Stimulated activated CD4-positive, alpha-beta T cell treated with anti-CD3 and anti-CD28 coated beads, Interleukin-1b, Interleukin-23, amount 100 ng/mL, for 24 hours (primary cell): ENCODE measurements around the gene PMM2.
"Not testable (repeated sequence)": the region's sequence is repeated elsewhere in the genome, so short reads cannot be mapped to it uniquely, and the experiment has no call there.

Experiments
- DNase-seq, 4 experiments: peaks; one replicate each; pipeline ENCODE4 v3.0.0-alpha.2; 2020; ENCODE audit warnings: low read depth in 4 of 4, low spot score in 1 of 4

PMM2 gene

DNA sequence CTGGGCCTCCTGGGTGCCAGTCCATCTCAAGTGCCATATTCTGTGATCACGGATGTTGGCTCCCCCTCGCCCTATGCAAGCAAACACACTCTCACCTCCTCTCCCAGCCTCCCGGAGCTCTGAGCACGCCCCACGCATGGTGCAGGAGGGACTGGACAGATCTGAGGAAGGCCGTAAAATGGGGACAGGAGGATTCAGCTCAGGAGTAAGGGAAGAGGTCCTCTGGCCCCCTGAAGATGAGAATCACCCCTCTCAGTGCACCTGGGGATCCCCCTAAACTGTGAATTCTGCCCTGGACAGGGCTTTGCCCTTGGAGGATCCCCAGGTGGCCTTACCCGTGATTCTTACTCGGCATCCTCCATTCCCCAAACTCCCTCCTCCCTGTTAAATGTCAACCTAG is 15.8 kb upstream of the PMM2 start:
- DNase-seq = no peak

DNA sequence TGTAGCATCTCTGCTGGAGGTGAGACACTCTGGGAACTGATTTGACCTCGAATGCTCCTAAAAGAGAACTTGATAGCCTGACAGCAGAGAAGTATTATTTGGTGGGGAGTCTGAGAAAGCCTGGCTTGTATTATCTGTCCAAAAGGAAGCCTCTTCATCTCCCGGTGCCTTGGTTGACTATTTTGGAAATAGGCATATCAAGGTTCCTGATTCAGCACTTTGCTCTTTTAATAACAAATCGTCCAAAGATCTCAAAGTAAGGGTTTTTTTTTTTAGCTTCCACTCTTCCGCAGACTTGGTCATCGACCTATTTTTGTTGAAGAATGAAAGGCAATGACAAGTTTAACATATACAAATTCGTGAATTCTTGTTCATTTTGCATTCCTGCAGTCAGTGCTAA is 15.0 kb upstream of the PMM2 start:
- no peak for DNase-seq

DNA sequence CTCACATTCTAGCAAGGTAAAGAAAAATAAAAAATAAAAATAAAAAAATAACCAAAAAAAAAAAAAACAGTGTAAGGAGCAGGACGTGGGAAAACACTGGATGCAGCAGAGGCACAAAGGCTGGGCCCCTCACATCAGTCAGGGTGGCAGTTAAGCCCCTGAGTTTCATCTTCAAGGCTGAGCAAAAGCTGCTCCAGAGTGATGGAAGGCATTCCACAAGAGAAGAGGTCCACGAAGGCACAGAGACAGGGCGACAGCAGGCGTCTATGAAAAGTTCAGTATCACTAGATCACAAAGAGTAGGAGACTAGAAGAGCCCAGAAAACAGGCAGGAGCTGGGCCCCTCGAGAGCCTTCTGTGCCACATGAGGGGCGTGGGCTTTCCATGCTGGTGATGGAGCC is 12.2 kb upstream of the PMM2 start:
- DNase-seq = no peak

DNA sequence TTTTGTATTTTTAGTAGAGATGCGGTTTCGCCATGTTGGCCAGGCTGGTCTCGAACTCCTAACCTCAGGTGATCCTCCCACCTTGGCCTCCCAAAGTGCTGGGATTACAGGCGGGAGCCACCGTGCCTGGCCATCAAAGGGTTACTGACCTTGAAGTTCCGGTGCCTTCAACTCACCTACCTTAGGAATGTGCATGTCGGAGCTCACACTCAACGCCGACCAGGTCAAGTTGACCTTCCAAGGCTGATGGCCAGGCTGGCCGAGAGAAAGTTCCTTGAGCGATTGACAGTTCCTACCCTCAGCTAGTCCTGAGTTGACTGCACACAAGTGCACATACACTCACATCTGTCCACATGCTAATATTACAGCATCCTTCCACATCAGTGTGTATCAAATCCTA is 11.3 kb upstream of the PMM2 start:
- DNase-seq = not testable (repeated sequence)

DNA sequence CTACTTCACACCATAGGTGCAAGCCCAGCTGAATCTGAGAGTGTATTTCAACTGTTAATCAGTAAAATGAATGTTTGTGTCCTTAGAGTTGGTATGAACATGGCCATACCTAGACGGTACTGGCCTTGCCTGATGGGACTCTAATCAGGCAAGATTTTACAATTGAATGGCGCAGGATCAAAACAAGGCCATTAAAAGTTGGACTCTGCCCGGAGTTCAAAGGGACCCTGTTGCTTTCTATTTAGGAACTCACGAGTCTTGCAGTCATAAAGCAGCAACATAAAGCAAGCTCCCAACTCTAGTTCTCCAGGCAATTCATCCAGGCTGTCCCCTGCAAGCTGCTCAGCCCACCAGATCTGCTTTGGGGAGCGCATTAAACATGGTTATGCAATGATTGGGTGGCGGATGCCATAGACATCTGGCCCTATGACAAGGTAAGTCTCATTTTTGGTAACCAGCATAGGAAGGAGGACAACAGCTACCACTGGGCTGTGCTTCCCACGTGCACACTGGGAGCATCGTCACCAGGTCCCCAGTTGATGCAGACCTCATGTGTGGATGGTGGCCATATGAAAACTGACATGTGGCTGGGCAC is 9.0 kb upstream of the PMM2 start:
- no peak for DNase-seq

DNA sequence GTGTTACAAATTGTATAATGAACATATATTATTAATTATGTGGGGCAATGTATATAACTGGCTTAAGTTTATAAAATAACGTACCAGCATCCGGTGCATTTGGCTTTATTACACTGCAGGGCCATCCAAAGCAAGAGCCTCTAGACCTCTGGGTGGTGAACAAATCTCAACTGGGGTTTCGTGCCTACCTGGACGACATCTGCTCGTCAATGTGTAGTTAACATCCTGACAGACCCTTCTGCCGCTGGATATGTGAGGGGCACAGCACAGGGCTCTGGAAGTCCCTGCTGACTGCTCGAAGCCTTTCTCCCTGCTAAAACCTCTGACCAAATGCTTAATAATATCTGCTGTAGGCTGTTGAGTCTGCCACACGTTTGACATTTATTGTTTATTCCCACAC is 2.5 kb upstream of the PMM2 start:
- no peak for DNase-seq

DNA sequence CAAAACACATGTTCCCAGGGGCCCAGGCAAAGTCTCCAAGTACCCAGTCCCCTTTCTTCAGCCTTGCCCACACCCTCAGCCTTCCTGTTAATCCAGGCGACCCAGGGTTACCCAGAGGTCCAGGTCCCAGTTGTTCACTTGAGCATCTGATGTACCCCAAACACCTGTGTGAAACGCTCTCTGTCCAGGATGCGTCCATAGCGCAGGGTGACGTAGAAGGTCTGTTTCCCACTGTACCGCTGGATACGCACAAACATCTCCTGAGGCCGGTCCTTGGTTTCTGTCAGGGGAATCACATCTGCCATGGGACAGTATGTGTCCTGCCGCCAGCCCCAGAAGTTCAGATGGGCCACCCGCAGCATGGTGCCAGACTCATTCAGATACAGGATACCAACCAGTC is 1.8 kb upstream of the PMM2 start:
- no peak for DNase-seq

DNA sequence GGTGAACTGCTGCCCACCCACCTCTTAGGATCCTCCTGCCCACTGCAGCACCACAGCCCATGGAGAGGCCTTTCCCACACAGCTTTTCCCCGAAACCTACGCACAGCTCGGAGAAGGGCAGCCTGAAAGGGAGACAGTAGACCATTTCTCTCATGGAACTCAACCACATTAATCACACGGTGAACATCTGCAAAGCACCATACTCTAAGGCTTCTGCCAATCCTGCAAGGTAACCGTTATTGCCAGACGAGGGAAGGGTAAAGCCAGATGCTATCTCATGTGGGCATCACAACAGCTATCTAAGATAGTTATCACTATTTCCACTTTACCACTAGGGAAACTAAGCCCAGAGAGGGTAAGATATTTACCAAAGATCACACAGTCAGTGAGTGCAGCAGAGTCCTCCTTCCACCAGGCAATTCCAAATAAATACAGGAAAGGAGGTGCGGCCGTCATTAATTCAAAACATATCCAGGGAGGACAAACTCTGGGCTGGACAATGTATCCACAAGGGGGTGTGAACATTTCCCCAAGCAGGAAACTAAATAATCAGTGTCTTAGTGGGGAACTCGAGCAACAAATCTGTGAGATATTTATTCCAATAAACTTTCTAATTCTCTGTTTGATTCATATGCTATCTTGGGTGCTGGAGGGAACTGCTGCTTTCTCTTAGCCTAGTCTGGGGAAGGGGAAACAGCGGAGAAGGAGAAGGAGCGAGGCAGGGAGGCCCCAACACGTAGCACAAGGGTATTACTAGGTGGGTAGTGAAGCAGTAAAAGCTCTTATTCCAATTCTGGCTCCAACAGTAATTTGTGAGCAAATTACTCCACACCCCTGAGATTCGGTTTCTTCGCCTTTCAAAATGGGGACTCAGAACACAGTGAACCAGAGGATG is 923 bp upstream of the PMM2 start:
- DNase-seq = no peak

DNA sequence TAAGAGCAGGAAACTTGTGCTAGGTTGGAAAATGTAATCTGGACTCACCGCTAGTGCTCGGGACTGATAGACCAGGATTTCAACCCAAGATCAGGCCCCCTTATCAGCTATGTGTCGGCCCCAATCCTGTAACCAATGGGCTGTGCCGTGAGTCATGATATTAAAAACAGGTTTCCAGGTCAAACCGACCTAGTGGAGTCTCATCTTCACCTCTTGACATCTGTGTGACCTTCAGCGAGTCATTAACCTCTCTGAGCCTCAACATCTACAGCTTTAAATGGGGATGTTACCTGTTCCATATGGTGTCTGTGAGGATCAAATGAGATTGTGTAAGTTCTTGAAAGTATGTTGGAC is 512 bp downstream of the PMM2 start:
- DNase-seq = no peak

DNA sequence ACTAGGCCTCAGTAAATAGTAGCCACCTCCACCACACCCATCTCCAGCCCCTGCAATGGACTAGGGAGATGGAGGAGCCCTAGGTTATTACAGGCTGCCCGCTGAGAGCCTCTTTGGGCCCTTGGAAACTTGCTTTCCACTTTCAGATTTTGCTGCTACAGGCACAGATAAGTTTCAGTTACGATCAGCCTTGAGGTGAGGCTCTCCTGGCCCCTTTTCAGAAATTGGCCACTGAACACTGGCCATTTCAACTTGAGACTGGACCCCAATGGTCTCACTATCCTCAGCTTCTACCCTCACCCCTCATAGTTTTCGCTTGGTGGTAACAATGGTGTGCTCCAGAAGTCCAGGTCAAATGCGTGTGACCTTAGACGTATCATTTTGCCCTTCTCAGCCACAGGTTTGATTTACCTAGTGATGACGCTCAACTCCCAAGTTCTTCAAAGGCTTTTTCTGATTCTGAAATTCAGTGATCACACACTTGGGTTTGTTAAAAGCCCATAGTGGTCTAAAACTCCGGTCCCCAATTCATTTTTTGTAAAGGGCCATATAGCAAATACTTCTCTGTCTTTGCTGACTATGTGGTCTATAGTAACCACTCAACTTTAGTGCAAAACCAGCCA is 1.0 kb downstream of the PMM2 start:
- DNase-seq = no peak

DNA sequence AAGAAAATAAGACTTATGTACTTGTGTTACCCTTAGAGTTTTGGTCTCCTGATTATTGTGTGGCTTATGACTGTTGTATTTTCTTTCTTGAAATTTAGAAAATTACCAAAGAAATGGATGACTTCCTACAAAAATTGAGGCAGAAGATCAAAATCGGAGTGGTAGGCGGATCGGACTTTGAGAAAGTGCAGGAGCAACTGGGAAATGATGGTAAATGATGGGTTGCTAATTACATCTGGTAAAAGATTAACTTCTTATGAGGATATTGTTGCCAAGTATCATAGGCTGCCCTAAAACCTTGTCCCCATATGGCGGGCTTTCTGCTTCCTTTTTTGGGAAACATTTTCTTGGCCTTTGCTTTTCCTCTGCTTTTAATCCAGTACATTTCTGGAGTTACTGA is 4.1 kb downstream of the PMM2 start:
- no peak for DNase-seq

DNA sequence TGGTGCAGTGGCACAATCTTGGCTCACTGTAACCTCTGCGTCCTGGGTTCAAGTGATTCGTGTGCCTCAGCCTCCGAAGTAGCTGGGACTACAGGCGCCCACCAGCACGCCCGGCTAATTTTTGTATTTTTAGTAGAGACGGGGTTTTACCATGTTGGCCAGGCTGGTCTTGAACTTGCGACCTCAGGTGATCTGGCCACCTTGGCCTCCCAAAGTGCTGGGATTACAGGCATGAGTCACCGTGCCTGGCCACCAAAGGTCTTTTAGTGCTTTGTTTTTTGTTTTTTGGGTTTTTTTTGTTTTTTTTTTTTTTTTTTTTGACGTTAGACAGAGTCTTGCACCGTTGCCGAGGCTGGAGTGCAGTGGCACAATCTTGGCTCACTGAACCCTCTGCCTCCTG is 6.1 kb downstream of the PMM2 start:
- not testable (repeated sequence) for DNase-seq

DNA sequence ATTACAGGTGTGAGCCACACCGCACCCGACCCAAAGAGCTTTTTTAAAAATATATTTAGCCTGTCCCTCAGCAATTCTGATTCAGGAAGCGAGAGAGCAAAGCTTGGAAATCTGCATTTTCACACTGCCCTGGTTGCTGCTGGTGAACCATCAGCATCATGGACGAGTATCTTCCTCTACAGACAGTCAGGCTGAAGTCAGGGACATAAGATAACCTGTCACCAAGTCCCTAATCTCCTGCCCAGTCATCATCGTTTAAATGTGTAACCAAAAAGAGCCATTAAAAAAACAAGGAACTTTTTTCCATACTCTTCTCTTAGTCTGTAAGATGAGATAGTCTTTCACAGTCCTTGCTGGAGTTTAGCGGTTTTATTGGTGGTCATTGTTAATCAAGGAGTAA is 6.7 kb downstream of the PMM2 start:
- no peak for DNase-seq

DNA sequence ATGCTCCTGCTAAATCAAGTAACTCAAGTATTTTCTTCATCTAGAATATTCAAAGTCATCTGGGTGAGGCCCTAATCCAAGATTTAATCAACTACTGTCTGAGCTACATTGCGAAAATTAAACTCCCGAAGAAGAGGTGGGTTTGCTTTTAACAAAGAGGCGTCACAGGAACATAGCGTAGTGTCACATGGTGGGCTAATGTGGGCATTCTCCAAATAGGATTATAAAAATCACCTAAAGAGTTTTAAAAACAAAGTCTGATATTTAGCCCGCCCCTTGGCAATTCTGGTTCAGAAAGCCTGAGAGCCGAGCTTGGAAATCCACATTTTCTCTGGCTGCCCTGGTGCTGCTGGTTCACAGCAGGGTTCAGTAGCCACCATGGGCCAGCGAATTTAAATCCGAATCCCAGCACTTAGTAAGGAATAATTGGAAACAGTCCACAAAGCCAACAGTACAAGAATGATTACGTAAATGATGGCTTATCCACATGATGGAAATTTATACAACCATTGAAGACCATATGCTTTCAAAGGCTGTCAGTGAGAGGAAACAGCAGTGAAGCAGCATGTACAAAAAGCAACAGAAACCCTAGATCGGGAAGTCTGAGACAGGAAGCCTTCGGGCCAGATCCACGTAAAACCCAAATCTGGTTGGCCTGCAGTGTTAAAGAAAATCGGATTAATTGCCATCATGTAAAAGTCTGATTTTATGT is 8.8 kb downstream of the PMM2 start:
- DNase-seq = no peak

DNA sequence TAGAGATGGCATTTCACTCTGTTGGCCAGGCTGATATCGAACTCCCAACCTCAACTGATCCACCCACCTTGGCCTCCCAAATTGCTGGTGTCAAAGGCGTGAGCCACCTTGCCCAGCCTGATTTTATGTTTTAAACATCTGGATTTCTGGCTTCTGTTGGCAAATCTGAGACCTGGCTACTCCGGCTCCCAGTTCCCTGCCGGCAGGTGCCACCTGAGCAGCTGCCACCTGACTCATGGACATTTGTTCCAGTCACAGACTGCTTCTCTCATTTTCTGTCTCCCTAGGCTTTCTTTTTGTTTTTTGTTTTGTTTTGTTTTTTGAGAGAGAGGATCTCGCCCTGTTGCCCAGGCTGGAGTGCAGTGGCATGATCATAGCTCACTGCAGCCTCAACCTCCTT is 9.6 kb downstream of the PMM2 start:
- DNase-seq = no peak

DNA sequence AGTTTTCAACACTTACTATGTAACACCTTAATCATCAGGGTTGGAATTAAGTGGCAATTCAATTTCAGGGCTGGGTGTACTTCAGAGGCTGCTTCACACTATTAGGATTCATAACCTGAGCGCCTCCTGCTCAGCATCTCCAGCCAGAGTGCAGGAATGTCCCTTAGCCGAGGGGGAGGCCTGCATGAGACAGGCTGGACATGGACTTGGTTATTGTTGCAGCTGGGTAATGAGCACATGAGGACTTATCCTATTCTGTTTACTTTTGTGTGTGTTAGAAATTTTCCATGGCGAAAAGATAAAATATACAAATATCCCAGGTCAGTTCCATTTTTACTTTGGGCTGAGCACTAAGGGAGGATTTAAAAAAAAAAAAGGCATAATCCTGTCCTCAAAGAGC is 10.4 kb downstream of the PMM2 start:
- no peak for DNase-seq

DNA sequence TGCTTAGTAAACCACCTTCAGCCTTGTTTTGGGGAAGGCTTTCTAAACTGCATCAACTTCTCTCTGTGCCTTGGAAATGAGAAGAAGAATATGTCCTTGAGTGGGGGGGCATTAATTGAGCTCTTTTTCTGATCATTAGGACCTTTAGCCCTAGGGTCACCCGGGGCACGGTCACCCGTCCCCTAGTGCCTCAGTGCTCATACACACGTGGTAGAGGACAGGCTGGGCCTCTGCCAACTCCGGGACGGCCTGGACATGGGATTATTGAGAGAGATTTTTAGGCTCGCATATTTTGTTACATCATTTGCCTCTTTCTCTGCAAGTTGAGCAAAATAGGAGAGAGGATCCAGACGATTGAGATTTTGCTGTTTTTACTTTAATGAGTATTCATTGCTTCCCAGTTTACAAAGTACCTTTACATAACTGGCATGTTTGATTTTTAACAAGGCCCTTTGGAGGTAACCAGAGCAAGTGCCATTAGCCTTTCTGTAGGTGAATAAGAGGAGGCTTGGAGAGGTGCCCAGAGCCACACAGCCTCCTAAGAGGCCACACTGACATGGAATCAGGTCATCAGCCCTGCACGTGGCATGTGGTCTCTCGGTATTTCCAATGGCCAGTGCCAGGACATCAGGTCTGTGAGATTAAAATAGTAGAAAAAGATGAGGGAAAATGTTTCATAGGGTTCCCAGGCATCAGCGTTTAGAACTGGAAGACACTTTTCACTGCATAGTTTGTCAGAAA is 11.1 kb downstream of the PMM2 start:
- DNase-seq = no peak

DNA sequence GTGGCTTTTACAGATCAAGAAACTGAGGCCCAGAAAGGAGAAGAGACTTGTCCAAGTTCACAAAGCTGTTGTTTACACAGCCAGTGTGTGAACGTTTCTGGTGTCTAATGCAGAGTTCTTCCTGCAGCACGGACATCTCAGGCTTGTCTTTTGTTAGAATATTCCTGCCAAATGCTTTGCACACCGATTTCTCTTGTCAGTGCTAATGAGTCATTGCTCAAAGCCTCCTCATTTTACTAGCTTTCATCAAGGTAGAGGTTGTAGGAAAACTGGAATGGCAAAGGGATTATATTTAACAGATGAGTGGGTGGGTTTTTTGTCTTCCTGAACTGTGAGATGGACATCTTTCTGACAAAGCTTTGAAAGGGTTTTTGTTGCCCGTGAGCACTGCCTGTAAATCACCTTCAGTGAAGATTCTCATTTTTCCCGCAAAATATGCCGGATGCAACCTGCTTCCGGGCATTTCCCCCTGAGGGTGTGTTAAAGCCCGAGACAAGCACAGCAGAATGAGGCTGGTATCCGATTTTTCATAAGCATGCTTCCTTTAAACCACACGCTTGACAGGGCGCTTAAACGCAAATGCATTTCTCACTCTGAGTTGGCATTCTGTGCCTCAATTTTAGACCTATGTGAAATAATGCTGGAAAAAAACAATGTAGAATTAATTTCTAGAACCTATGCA is 14.7 kb downstream of the PMM2 start:
- no peak for DNase-seq

DNA sequence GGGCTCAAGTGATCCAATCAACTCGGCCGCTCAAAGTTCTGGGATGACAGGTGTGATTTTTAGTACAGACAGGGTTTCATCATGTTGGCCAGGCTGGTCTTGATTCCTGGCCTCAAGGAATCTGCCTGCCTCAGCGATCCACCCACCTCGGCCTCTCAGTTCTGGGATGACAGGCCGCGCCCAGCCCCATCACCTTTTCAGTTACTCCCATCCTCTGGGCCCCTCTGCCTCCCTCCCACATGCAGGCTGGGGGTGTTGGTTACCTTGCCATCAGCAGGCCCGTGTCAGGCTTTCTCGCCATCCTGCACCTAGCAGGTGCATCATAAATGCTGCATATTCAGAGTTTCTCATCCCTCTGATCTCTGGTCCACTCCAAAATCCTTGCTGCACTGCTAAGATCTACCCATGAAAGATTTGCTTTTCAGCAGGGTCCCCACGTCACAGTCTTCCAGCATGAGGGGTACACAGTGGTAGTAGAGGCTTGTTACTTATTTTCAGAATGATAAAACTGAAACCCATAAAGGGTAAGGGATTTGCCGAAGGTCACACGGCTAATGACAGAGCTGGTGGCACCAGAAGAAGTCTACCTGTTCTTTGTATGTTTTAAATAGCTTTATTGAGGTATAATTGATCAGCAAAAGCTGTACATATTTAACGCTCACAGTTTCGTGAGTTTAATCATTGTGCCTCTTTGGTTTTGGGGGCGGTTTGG is 16.6 kb downstream of the PMM2 start:
- no peak for DNase-seq
